GM12873 (cell line): Measurements from ENCODE around the gene CLIP4.

Experiments
- TF ChIP-seq, protein P1 (sequence below): IDR thresholded peaks from 2 replicates; pipeline ENCODE4 v1.5.1; 2012; ENCODE audit warnings: low read depth, mild to moderate bottlenecking, moderate library complexity, low read length, control low read depth; ENCODE audit not compliant: insufficient read depth; ENCODE audit errors: missing control alignments

The CLIP4 gene

DNA sequence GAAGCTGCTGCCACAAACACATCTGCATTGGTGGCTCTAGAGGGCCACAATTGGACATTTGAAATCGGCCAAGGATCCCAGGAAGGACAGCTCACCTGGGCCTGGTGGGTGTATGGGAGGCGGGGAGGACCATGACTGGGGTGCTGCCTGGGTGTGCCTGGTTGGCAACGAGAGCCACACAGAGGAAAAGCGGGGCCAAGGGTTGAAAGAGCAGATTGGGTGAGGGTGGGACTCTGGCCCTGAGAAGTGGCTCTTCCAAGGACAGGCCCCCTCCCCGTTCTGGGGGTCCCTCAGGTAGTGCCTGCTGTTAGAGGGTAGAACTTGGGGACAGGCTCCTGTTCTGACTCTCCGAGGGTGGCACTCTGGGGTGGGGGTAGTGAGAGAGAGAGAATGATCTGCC lies 102.9 kb downstream of the CLIP4 start:
- TF ChIP-seq, protein P1, sequence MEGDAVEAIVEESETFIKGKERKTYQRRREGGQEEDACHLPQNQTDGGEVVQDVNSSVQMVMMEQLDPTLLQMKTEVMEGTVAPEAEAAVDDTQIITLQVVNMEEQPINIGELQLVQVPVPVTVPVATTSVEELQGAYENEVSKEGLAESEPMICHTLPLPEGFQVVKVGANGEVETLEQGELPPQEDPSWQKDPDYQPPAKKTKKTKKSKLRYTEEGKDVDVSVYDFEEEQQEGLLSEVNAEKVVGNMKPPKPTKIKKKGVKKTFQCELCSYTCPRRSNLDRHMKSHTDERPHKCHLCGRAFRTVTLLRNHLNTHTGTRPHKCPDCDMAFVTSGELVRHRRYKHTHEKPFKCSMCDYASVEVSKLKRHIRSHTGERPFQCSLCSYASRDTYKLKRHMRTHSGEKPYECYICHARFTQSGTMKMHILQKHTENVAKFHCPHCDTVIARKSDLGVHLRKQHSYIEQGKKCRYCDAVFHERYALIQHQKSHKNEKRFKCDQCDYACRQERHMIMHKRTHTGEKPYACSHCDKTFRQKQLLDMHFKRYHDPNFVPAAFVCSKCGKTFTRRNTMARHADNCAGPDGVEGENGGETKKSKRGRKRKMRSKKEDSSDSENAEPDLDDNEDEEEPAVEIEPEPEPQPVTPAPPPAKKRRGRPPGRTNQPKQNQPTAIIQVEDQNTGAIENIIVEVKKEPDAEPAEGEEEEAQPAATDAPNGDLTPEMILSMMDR = no peak

DNA sequence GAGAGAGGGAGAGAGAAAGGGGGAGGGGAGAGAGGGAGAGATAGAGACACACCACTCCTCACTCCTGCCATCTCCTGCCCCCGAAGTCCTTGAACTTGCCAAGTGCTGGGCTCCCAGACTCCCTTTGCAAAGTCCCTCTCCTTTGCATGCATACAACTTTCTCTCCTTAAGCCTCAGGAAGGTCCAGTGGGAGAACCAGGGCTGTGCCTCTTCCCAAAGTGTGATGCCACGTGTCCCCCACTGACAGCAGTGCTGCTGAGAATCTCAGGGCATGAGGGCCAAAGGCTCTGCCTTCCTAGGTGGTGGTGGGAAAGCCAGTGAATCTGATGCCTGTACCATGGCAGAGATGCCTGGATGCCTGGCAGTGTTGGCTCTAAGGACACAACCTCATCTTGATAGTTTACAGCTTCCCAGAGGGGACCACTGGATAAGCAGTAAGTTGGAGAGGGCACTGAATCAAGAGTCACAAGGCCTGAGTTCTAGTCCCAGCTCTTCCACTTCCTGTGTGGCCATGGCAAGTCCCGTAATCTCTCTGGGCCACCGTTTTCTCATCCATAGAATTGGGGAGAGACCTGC lies 103.4 kb downstream of the CLIP4 start:
- TF ChIP-seq, protein P1 = no peak

DNA sequence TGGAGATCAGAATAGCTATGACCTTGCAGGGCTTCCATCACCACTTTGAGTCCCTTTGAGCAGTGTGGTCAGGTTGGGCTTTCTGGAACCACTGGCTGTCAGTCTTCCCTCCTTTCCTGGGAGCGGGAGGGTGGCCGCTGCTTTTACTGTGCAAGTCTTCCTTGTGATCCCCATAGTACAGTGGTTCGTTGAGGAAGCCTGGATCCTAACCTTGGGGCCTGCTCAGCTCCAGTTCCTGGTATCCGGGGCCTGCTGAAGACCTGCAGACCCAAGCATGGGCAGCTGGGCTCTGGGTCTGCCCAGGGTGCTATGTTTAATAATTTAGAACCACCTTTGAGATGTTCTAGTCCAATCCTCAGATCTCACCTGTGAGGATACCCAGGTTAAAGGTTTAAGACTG lies 104.2 kb downstream of the CLIP4 start:
- TF ChIP-seq, protein P1 = no peak

DNA sequence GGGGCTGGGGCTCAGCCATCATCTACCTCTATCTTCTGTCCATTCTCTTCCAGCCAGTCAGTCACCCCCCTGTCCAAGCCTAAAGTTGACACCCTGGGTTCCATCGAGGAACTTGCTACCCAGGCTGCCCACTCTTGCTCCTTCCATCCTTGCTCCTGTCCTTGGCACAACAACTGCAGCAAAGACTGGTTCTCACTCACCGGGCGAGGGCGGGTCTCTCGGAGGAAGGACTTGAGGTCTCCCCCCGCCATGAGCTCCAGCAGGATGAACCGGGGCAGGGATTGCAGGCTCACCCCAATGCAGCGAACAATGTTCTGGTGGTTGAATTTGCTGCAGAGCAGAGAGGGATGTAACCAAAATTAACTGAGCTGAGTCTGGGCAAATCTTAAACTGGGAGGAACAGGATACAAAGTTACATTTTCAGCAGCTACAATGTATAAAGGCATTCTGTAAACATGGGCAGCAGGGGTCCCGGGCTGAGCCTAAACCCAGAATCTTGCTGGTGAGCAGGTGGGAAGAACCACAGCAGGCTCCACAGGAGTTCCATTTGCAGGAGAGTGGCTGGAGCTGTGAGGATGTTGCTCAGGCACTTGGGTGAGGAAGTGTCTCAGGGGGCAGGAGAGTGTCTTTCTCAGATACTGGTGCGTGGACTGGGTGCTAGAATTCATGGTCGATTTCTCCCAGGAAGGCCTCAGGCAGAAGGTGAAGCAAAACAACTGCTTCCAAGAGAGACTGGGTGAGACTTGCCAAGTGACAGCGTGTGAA lies 105.5 kb downstream of the CLIP4 start:
- TF ChIP-seq, protein P1 = no peak

DNA sequence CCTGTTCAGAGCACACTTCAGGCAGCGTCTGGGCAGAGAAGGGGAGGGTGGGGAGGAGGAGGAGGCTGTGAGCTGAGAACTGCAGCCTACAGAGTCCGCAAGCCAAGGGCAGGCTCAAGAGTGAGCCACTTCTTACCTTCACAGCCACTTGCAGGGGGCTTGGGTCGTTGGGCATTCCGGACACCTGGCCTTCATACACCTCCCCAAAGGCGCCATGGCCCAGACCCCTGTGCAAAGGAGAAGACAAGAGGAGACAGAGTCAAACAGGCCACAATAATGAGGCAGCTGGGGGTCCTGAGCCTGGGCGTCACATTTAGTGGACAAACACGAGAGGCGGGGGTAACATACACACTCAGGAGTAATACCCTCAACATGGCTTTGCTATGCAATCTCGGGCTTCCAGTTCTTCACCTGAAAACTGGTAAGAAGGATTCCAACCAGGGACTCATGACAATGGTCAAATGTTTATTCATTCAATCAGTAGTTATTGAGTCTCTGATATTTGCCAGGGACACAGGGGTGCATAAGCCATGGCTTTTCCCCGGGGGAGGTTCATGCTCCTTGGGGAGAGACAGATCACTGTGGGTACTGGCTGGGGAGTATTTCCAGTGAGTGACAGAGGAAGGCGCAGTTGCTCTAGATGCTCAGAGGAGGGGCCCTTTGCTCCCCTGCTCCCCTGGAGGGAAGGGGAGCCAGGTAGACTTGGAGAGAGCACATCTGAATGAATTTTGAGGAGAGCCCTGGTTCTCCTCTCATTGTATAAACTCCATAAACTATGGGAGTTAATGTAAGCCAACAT lies 107.4 kb downstream of the CLIP4 start:
- TF ChIP-seq, protein P1 = no peak

DNA sequence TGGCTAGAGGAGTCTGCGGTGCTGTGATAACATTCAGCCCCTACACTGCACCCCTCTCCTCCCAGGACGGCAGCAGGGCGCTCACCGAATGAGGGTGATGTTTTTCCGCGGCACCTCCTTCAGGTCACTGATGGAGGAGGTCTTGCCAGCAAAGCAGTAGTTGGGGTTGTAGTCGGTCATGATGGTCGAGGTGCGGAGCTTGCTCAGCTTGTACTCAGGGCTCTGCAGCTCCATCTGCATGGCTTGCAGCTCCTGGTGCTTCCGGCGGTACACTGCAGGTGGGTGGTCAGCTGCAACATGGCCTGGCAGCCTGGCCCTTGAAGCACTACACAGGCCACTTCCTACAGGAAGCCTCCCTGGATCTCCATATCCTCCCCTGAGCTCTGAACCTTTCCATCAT lies 108.0 kb downstream of the CLIP4 start:
- TF ChIP-seq, protein P1 = no peak
